HG03066 (cell line): ENCODE results near the gene OTOA.
"Not testable (repeated sequence)": the region's sequence is repeated elsewhere in the genome, so short reads cannot be mapped to it uniquely, and the experiment has no call there.

Source experiments
- ATAC-seq: cut with Tn5 transposase; IDR thresholded peaks from one replicate; pipeline ENCODE4 v1.9.1; 2021; ENCODE audit warnings: low read depth; ENCODE audit not compliant: unreplicated experiment

The OTOA gene

GRCh38 chr16:21801538-21802374 is 138.0 kb downstream of the OTOA start:
- ATAC-seq, result not testable (repeated sequence)

- ATAC-seq, result not testable (repeated sequence)
Observed at GRCh38 chr16:21802375-21802663, 138.6 kb downstream of the OTOA start.
